PC-9 (cell line): ENCODE data around the gene ANKRD24. TPM values are rescaled to one million over a fixed set of nuclear protein-coding genes. Genes with fewer than 3 reads are reported as not detected.
"Not testable (repeated sequence)": the region's sequence is repeated elsewhere in the genome, so short reads cannot be mapped to it uniquely, and the experiment has no call there.

Source experiments
- BruUV-seq: library from RNA; stranded (reverse); fragments of 400-500 nt; replicated peaks from 2 replicates; lab custom pipeline; 2021; lab: Mats Ljungman, UMichigan
- CTCF ChIA-PET: fragments of 300-600 bp; sonication (Branson Sonifier 250); formaldehyde crosslinking; loops from one replicate; lab custom pipeline; 2022; ENCODE audit warnings: antibody characterized with exemption; lab: Charles Lee
- POLR2A ChIA-PET: fragments of 300-600 bp; sonication (Branson Sonifier 250); formaldehyde crosslinking; loops from one replicate; lab custom pipeline; 2022; ENCODE audit warnings: antibody characterized with exemption; ENCODE audit not compliant: unreplicated experiment; lab: Charles Lee
- DNase-seq, 2 experiments: peaks; one replicate each; pipeline versions ENCODE4 v3.0.0 to v3.0.0-alpha.2; 2015 to 2022; ENCODE audit warnings: mixed read lengths in 1 of 2
- H2AFZ ChIP-seq: fragments of 200-600 bp; sonication (generic); 2 replicates; pipeline ENCODE4 v1.8.1; 2017; ENCODE audit warnings: antibody characterized with exemption
- H3F3A ChIP-seq: fragments of 200-600 bp; sonication (generic); 2 replicates; pipeline ENCODE4 v1.8.1; 2017; ENCODE audit warnings: antibody characterized with exemption, mild to moderate bottlenecking, low read depth; ENCODE audit not compliant: insufficient read depth
- H3K27ac ChIP-seq: fragments of 200-600 bp; sonication (generic); 2 replicates; pipeline ENCODE4 v1.6.1; 2016; ENCODE audit warnings: mixed run types
- H3K27me3 ChIP-seq: fragments of 200-600 bp; sonication (generic); 2 replicates; pipeline ENCODE4 v1.6.1; 2016; ENCODE audit warnings: low read depth, mixed run types; ENCODE audit not compliant: insufficient read depth
- H3K36me3 ChIP-seq: fragments of 200-600 bp; sonication (generic); 2 replicates; pipeline ENCODE4 v1.6.1; 2016; ENCODE audit warnings: low read depth, mixed run types
- H3K4me1 ChIP-seq: fragments of 200-600 bp; sonication (generic); replicated peaks from 2 replicates; pipeline ENCODE4 v1.6.1; 2016; ENCODE audit warnings: mixed run types; ENCODE audit not compliant: insufficient read depth
- H3K4me2 ChIP-seq: fragments of 200-600 bp; sonication (generic); 2 replicates; pipeline ENCODE4 v1.6.1; 2017; ENCODE audit warnings: mixed run types
- H3K4me3 ChIP-seq: fragments of 200-600 bp; sonication (generic); 2 replicates; pipeline ENCODE4 v1.6.1; 2016; ENCODE audit warnings: mixed run types
- H3K79me2 ChIP-seq: fragments of 200-600 bp; sonication (generic); 2 replicates; pipeline ENCODE4 v1.6.1; 2017; ENCODE audit warnings: low read depth, mixed run types
- H3K9me2 ChIP-seq: fragments of 200-600 bp; sonication (generic); 2 replicates; pipeline ENCODE4 v1.8.1; 2017; ENCODE audit warnings: mild to moderate bottlenecking; ENCODE audit not compliant: insufficient read depth
- H3K9me3 ChIP-seq: fragments of 200-600 bp; sonication (generic); 2 replicates; pipeline ENCODE4 v1.8.1; 2016; ENCODE audit warnings: low read depth; ENCODE audit not compliant: insufficient read depth
- H4K20me1 ChIP-seq: fragments of 200-600 bp; sonication (generic); 2 replicates; pipeline ENCODE4 v1.8.1; 2017; ENCODE audit not compliant: insufficient read depth
- CTCF ChIP-seq: fragments of 200-600 bp; sonication (generic); conservative IDR thresholded peaks from 2 replicates; pipeline ENCODE4 v1.6.1; 2017; ENCODE audit warnings: mixed run types, antibody characterized with exemption, mild to moderate bottlenecking, moderate library complexity
- EZH2 ChIP-seq: fragments of 200-600 bp; sonication (generic); IDR thresholded peaks from 2 replicates; pipeline ENCODE4 v1.8.0; 2017; ENCODE audit warnings: antibody characterized with exemption, low read depth
- intact Hi-C: fragments of 100-400 bp; cut with micrococcal nuclease; formaldehyde crosslinking; loops from one replicate; pipeline ENCODE4 v1.10.0; 2022; ENCODE audit not compliant: unreplicated experiment
- total RNA-seq: library from RNA; stranded (reverse); gene quantifications from 2 replicates; pipeline ENCODE4 v1.2.3, GENCODE V29; 2021

Gene ANKRD24
- total RNA-seq, 1 experiment from 2014 or later = 0.79 TPM

GRCh38 chr19:4187313-4188122 lies 5.0 kb downstream of the ANKRD24 start:
- Histone ChIP-seq H3K27me3 (no peaks in the 10 kb centered on the region), H3K9me2 (no peaks in the 10 kb centered on the region), H3K4me2 (no peak overlapping the region), H3K9me3 (no peaks in the 10 kb centered on the region), H4K20me1 (no peaks in the 10 kb centered on the region), H3K4me1 (no peaks in the 10 kb centered on the region), H3K36me3 (no peaks in the 10 kb centered on the region), H3K27ac (no peak overlapping the region), H3K79me2 (no peaks in the 10 kb centered on the region), H3K4me3 (no peak overlapping the region), H2AFZ (no peak overlapping the region), H3F3A (peaks cover 4% of the 10 kb centered on the region; the same call in 1 of the 2 replicates)
- ChIA-PET POLR2A (no interaction called here), CTCF (no interaction called here)
- BruUV-seq = no TSS peak
- TF ChIP-seq CTCF (no peak), EZH2 (no peak)
- DNase-seq = no peak
- intact Hi-C loops = no loop called here

- Histone ChIP-seq H3F3A (peaks cover 4% of the 10 kb centered on the region; the same call in 1 of the 2 replicates), H3K4me2 (no peak overlapping the region), H3K9me3 (no peaks in the 10 kb centered on the region), H3K9me2 (no peaks in the 10 kb centered on the region), H3K79me2 (no peaks in the 10 kb centered on the region), H3K36me3 (no peaks in the 10 kb centered on the region), H3K27ac (no peak overlapping the region), H3K27me3 (no peaks in the 10 kb centered on the region), H2AFZ (no peak overlapping the region), H3K4me1 (no peaks in the 10 kb centered on the region), H4K20me1 (no peaks in the 10 kb centered on the region), H3K4me3 (no peak overlapping the region)
- CTCF ChIA-PET = no interaction called here
- no peak for TF ChIP-seq EZH2
- TF ChIP-seq CTCF = no peak
- BruUV-seq = no TSS peak
- intact Hi-C loops = no loop called here
- DNase-seq = no peak
- POLR2A ChIA-PET = no interaction called here
Measured at GRCh38 chr19:4189641-4190040, 7.2 kb downstream of the ANKRD24 start.

- H3F3A ChIP-seq, H3K9me3 ChIP-seq, DNase-seq, H3K4me2 ChIP-seq, H3K9me2 ChIP-seq, H3K4me1 ChIP-seq, H4K20me1 ChIP-seq, H3K27me3 ChIP-seq, H3K4me3 ChIP-seq, intact Hi-C loops, H3K27ac ChIP-seq, BruUV-seq, POLR2A ChIA-PET, H2AFZ ChIP-seq, H3K79me2 ChIP-seq, H3K36me3 ChIP-seq: not testable (repeated sequence)
- CTCF ChIA-PET = interaction anchor here (0.7 kb wide), 1 partner anchor 115 kb away, joined by 3 read pairs; no protein-coding TSS in a partner anchor
Measured at GRCh38 chr19:4192537-4192936, 10.0 kb downstream of the ANKRD24 start.
